Measurements from ENCODE around the gene FBXL16.

DNA sequence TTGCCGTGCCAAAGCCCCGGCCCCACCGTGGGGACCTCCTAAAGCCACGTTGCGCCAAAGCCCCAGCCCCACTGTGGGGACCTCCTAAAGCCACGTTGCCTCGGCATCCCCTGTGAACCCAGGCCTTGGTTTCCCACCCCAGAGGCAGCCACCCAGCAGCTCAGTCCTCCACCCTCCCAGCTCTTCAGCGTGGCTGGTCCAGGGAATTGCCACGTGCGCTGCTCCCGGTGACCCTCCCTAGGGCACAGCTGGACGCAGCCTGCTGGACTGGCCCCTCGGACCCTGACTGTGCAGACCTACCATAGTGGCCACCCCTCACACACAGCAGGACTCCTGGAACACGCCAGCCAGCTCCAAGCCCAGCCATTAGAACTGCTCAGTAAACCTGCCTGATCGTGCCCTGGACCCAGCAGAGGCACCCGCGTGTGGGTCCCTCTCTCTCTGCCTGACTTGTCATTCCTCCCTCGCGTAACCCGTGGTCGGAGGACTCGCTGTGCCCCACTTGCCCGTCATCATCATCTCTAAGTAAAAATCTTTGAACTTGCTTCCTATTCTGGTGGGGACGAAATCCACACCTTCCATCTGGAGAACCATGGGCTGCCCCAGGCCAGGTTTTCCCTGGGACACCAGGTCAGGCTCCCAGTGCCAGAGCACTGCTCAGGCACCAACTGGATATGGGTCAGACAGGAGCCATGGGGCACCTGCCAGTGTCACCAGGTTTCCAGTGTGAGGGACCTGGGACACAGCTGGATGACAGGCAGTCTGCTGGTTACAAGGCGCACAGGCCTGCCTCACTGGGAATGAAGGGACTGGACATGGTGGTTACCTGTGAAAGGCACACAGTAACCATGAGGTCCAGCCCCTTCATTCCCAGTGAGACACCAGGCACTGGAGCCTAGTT is 29.6 kb upstream of the FBXL16 start:
- TF ChIP-seq CTCF (IDR thresholded peaks at IDR 0.05) (no peak), POLR2A (IDR thresholded peaks at IDR 0.05) (no peak), POLR2AphosphoS5 (IDR thresholded peaks at IDR 0.05) (no peak)

Measured in upper lobe of left lung (tissue), 4 donors.